GM12801 (cell line): ENCODE results near the gene ARF6.

Source experiments
- TF ChIP-seq, protein P1 (sequence below): IDR thresholded peaks from one replicate; pipeline ENCODE4 v1.5.1; 2011; ENCODE audit warnings: control low read depth; ENCODE audit not compliant: insufficient read length; ENCODE audit errors: extremely low read depth

ARF6 gene

DNA sequence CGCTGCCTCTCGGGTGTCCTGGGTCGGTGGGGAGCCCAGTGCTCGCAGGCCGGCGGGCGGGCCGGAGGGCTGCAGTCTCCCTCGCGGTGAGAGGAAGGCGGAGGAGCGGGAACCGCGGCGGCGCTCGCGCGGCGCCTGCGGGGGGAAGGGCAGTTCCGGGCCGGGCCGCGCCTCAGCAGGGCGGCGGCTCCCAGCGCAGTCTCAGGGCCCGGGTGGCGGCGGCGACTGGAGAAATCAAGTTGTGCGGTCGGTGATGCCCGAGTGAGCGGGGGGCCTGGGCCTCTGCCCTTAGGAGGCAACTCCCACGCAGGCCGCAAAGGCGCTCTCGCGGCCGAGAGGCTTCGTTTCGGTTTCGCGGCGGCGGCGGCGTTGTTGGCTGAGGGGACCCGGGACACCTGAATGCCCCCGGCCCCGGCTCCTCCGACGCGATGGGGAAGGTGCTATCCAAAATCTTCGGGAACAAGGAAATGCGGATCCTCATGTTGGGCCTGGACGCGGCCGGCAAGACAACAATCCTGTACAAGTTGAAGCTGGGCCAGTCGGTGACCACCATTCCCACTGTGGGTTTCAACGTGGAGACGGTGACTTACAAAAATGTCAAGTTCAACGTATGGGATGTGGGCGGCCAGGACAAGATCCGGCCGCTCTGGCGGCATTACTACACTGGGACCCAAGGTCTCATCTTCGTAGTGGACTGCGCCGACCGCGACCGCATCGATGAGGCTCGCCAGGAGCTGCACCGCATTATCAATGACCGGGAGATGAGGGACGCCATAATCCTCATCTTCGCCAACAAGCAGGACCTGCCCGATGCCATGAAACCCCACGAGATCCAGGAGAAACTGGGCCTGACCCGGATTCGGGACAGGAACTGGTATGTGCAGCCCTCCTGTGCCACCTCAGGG is 679 bp downstream of the ARF6 start:
- TF ChIP-seq, protein P1, sequence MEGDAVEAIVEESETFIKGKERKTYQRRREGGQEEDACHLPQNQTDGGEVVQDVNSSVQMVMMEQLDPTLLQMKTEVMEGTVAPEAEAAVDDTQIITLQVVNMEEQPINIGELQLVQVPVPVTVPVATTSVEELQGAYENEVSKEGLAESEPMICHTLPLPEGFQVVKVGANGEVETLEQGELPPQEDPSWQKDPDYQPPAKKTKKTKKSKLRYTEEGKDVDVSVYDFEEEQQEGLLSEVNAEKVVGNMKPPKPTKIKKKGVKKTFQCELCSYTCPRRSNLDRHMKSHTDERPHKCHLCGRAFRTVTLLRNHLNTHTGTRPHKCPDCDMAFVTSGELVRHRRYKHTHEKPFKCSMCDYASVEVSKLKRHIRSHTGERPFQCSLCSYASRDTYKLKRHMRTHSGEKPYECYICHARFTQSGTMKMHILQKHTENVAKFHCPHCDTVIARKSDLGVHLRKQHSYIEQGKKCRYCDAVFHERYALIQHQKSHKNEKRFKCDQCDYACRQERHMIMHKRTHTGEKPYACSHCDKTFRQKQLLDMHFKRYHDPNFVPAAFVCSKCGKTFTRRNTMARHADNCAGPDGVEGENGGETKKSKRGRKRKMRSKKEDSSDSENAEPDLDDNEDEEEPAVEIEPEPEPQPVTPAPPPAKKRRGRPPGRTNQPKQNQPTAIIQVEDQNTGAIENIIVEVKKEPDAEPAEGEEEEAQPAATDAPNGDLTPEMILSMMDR: no peak

DNA sequence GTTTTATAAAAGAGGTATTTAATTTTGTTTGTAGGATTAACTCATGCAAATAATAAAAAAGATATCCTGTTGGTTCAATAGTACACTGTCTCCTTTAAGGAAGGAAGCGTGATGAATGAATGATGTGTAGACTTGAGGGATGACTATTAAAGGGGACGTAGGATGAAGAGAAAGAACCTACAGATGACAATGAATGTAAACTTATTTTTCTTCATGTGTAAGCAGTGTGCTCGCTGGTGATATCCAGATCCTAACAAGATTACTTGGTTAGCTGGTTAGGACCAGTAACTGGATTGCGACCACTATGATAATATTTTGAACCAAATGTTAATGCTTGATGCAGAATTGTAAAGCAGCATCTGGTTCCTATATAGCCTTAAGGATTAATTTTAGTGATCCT is 2.6 kb downstream of the ARF6 start:
- TF ChIP-seq, protein P1: no peak

DNA sequence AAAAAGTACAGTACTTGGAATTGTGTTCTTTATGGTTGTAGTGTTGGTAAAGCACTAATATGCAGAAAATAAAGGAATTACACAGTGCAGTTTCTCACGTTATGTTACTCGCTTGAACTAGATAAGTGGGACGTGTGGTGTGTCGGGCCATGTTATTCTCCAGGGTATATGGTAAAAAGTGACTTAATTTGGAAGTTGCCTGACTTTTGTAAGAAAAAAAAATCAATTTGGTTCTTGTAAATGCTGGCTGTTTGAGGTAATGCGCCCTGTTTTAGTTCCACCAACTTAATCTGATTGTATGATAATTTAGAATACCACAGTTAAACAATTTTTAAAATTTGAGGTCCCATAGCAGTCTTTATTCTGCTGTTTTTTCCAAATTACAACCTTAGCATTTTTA is 4.1 kb downstream of the ARF6 start:
- TF ChIP-seq, protein P1: no peak

DNA sequence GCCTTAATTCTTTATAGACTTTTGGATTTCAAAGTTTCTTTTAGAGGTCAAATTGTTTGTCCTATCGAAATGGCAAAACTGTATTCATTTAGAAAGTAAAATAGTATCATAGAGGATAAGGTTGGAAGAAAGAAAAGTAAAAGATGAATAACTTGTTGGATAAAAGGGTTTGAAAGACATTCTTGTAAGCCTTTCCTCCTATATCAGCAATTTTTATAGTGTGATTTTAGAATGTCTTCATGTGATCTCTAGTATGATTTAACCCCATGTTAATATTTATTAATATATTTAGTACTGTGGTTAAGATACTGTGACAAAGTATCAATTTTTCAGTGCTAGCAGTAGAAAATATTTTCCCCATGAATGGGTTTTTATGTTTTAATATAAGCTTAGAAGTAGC is 4.5 kb downstream of the ARF6 start:
- TF ChIP-seq, protein P1: no peak

DNA sequence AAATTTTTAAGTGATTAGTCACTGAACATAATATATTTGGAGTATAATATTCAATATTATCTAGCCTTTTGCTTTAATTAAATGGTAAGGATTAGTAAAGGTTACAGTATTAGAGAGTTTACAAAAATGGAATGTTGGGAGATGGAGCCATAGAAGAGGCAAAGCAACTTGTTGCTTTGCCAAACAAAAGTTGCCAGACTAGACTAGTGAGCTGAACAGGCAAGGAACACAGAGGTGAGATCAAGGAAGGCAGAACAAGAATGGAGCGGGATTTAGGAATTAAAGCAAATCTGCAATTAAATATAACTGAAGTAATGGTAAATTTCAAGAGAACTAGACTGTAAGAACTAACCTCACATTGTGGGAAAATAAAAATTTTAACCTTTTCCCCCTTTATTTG is 5.1 kb downstream of the ARF6 start:
- TF ChIP-seq, protein P1: no peak

DNA sequence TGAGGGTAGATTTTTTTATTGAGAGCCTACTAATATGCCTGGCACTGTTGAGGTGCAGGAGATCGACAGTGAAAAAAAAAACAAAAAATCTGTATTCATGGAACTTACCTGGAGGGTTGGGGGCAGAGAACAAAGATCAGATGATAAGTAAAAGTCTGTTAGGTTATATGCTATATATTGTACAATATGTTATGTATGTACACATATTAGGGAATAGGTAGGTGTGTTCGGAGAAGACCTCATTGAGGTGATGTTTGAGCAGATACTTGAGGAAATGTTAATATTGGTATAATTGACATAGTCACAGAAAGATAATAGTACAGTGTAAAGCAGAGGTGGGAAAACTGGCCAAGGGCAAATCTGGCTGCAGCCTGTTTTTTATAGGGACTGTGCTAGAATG is 5.6 kb downstream of the ARF6 start:
- TF ChIP-seq, protein P1: no peak

DNA sequence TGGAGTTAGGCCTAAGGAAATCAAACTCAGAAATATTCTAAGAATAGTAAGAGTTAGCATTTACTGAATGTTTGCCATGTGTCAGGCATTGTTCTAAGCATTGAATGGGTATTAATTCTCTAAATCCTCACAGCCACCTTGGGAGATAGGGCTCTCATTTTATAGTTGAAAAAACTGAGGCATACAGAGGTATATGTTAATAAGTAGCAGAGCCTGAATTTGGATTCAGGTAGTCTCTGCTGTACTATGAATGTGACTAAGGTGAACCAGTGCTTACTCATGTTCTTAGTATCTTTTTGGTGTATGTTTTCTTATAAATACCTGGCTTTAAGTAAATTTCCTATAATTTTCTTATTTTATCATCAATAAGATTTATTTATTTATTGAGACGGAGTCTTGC is 8.1 kb downstream of the ARF6 start:
- TF ChIP-seq, protein P1: no peak
